Activated CD4-positive, alpha-beta T cell treated with anti-CD3 and anti-CD28 coated beads for 48 hours (primary cell): ENCODE data around the gene TRIM24.
A peak's percentile ranks its signal among the peaks of the same experiment; 100 is the strongest.
"Not testable (repeated sequence)": the region's sequence is repeated elsewhere in the genome, so short reads cannot be mapped to it uniquely, and the experiment has no call there.

Experiments
- DNase-seq: peaks from one replicate; pipeline ENCODE4 v3.0.0-alpha.2; 2020

Gene TRIM24

DNA sequence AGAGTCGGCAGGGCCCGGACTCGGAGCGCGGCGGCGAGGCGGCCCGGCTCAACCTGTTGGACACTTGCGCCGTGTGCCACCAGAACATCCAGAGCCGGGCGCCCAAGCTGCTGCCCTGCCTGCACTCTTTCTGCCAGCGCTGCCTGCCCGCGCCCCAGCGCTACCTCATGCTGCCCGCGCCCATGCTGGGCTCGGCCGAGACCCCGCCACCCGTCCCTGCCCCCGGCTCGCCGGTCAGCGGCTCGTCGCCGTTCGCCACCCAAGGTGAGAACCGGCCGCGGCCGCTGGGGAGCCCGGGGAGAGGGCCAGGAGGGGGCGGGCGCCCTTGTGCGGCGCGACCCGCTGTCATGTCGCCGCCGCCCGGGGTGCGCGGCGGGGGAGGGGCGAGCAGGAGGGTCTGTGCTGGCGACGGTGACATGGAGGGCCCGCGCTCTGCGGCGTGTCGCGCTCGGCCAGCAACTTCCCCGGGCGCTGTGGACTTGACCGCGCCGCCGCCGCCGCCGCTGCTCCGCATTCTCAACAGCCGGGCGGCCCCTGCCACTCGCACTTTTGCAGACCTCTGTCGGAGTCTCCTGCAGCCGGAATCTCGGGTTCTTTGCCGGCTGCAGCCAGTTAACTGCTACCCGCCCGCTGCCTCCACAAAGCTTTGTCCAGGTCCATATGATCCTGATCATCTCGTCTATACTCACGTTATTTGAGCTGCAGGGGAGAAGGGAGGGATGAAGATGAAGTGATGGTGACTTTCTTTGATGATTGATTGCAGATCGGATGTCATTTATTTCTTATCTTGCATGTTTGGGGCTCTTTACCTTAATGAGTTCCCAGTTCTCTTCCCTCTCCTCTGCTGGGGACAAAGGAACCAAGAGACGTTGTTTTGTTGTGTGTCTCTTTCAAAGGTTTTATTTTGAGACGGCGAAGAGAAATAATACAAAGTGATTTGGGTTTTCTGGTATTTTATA, 869 bp downstream of the TRIM24 start:
- DNase-seq = peak; percentile 65

DNA sequence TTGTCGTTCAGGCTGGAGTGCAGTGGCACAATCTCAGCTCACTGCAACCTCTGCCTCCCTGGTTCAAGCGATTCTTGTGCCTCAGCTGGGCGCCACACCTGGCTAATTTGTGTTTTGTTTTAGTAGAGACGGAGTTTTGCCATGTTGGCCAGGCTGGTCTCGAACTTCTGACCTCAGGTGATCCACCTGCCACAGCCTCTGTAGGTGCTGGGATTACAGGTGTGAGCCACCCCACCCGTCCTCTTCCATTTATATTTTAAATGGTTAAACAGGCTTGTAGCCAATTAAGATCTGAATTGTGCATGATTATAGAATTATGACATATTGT, 3.2 kb downstream of the TRIM24 start:
- DNase-seq = not testable (repeated sequence)

DNA sequence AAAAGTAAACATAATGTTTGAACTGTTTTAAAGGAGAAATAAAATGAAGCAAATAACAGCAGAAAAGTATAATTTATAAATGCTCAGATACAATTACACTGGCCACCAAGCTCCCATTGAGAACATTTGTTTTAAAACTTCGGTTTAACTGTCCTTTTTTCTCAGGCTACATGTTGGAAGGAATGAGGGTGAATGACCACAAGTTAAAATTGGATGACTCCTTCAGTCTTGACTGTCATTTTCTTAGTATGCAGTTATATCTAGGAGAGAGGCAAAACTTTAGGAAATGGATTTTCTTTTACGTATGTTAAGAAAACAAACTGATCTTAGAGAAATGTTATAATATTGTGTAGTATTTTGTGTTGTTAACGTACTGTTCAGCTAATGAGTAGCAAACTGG, 5.0 kb downstream of the TRIM24 start:
- no peak for DNase-seq

DNA sequence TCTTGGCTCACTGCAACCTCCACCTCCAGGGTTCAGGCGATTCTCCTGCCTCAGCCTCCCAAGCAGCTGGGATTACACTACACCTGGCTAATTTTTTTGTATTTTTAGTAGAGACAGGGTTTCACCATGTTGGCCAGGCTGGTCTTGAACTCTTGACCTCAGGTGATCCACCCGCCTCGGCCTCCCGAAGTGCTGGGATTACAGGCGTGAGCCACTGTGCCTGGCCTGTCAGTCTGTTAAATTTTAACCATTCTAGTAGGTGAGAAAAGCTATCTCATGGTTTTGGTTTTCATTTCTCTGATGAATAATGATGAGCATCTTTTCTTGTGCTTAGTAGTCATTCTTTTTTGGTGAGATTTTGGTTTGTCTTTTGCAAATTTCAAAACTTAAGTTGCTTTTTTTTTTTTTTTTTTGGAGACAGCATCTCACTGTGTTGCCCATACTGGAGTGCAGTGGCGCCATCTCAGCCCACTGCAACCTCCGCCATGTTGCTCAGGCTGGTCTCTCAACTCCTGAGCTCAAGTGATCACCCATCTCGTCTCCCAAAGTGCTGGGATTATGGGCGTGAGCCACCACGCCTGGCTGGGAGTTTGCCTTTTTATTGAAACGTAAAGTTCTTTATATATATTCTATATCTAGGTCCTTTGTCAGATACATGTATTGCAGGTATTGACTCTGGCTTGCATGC, 6.2 kb downstream of the TRIM24 start:
- DNase-seq = not testable (repeated sequence)

DNA sequence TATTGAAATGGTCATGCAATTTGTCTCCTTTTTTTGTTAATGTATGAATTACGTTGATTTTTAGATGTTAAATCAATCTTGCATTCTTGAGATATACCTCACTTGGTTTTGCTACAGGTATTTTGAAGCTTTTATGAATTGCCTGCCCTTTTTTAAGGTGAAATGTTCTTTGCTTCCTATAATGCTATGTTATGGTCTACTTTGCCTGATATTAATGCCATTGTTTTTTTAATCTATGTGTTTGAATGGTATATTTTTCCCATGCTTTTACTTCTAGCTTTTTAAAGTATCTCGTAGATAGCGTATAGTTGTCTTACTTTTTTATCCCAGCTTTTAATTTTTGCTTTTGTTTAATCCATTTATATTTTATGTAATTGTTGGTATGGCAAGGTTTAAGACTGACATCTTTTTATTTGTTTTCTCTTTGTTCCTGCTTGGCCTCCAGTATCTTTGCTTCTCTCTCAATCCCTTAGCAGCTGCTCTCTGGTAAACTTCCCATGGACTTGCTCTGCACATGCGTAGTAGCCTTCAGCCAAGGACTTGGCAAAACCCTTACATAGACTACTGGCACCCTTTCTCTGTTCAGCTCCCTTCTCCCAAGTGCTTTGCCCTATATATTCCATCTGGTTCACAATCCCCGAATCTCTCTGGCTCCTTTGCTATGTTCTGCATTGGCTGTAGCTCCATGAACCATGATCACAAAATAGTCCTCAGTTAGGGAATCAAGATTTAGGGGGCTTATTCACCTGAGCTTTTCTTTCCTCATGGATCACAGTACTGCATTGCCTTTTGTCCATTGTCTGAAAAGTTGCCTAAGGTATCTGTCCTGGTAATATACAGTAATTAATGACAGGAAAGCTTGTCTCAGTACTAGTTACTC, 8.4 kb downstream of the TRIM24 start:
- DNase-seq = no peak

DNA sequence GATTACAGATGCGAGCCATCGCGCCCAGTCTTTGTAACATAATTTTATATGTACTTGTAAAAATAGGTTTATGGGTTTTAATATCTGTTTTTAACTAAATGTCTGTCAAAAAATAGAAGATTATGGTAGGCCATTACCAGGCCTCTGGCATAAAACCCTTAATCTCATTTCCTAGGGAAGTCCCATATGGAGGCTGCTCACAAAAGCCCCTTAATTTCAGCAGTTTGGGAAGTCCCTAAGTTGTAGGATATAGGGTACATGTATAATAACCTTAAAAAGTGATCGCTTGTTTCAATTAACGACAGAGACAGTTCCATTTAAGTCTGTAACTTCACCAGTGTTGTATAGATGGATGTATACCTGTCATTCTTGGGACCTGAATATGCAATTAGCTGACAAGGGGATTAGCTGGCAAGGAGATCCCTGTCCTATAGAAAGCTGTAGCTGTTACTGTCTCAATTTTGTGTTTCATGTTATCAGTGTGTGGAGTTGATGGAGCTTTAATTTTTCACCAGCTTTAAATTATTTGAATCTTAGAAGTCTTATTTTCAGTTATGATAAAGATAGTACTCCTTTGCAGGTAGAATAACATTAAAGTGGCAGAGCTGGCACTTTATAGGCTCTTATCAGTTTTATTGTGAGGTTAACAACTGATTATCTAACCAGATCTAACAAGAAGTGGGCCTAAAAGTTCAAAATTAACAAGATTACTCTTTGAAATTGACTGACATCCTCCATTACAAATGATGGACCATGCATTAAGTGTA, 10.5 kb downstream of the TRIM24 start:
- no peak for DNase-seq

DNA sequence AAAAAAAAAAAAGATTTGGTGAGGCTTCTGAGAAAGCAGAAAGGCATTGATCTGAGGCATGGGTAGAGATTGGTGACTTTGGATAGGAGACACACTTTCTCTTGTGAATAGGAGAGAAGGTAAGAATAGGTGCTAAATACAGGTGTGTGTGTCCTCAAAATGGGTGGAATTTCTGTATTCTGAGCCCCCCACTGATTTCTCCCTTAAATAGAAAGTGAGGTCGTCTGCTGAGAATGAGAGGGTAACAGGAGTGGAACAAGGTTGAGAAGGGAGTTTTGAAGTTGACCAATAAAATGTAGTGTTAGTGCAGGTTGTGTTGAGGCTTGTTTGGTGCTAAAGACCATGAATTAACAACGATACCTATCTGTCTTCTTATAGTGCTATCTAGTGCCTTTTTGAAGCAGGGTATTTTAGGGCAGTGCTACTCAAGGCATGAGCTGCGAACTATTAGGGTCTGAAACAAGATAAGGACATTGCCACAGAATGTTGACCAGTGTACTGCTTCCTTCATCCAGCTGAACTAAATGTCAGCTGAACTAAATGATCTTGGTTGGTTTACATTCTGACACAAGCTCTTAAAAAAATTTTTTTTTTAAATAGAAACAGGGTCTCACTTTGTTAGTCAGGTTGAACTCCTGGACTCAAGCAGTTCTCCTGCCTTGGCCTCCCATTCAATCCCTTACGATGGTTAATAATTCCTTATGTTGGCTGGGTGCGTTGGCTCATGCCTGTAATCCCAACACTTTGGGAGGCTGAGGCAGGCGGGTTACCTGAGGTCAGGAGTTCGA, 12.4 kb downstream of the TRIM24 start:
- no peak for DNase-seq

DNA sequence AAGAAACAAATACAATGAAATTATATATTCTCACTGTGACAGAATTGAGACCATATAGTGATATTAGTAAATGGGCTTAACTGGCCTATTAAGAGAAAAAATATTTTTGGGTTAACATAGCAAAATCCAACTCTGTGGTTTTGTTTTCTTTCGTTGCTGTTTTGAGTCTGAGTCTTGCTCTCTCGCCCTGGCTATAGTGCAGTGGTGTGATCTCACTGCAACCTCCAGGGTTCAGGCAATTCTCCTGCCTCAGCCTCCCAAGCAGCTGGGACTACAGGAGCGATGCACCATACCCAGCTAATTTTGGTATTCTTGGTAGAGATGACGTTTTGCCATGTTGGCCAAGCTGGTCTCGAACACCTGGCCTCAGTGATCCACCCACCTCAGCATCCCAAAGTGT, 15.3 kb downstream of the TRIM24 start:
- DNase-seq = no peak

DNA sequence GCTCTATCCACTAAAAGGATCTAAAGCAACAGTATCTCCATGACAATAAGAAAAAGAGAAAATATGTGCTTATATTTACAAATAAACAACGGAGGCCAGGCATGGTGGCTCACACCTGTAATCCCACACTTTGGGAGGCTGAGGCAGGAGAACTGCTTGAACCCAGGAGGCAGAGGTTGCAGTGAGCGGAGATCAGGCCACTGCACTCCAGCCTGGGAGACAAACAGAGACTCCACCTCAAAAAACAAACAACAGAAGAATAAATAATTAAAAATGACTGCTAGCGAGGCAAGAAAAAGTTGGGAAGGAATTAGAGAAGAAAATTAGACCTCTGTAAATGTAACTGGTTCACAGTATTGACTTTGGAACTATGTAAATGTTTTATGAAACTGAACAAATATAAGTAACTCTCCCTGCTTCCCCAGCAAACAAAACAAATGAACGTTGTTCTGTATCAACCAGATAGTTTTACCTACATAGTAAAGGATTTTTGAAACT, 17.1 kb downstream of the TRIM24 start:
- no peak for DNase-seq

DNA sequence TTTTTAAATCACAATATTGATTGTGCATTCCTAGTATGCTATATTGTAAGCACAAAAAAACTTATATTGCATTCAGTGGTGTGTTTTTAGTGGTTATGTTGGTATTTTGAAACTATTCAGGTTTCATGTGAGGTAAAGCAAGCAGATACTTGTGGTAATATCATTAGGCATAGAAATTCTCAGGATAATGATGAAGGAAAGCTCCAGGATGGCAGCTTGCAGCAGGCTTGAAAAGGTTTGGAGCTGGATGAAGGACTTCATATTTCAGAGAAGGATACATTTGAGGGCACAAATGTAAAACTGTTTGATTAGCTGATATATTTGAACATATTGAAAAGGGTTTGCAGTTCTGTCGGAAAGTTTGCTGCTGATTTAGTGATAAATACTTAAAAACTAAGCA, 17.5 kb downstream of the TRIM24 start:
- DNase-seq = no peak

DNA sequence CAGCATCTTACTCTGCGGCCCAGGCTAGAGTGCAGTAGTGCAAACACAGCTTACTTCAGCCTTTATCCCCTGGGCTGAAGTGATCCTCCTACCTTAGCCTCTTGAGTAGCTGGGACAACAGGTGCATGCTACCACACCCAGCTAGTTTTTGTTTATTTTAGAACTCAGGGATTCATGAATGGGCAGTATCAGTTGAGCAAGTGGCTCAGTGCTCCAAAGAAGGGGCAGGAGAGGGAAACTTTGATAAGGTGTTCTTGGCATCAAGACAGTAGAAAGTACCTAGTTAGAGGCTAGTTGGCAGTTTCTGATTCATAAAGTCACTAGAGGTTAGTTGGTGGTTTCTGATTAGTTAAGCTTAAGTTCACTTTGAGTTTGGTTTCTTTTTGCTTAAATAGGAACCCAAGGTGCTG, 18.4 kb downstream of the TRIM24 start:
- DNase-seq = no peak

DNA sequence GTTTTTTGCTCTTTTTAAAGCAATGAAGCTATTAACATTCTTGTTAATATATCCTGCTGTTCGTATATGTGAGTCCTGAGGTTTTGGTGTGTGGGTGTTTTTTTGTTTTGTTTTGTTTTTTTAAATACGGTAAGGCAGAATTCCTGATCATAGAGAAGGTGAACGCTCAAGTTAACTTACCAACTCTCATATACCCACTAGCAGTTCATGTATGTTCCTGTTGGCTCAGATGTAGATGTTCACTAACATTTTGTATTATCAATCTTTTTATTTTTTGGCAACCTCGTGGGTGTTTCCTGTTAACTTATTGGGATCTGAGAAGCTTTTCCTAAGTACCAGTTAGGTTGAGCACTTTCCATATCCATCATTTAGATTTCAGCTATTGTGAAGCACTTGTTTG, 20.5 kb downstream of the TRIM24 start:
- DNase-seq = no peak

DNA sequence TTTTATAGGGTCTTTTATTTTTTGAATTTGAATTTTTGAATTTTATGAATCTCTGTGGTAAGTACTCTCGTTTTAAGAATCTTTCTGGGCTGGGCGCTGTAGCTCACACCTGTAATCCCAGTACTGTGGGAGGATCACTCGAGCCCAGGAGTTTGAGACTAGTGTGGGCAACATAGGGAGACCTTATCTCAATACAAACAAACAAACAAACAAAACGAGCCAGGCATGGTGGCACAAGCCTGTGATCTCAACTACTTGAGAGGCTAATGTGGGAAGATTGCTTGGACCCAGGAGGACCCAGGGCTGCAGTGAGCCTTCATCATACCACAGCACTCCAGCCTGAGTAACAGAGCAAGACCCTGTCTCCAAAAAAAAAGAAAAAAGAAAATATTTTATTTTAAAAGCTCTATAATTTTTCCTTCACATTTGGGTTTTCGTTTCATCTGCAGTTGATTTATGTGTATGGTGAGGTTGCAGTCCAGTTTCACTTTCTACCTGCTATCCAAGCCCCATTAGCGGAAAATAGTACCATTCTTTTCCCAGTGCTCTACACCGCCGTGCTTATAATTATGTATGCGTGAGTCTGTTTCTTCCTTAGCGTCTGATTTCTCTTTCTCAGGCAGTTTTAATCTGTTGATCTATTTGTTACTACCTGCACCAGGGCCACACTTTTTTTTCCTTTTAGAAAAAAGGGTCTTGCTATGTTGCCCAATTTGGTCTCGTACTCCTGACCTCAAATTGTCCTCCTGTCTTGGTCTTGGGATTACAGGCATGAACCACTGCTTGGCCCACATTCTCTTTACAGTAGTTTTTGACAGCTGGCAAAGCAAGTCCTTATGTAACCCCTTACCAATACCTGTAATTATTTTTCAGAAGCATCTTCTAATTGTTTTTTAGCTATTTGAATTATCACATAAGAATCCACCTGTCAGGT, 21.7 kb downstream of the TRIM24 start:
- DNase-seq = no peak

DNA sequence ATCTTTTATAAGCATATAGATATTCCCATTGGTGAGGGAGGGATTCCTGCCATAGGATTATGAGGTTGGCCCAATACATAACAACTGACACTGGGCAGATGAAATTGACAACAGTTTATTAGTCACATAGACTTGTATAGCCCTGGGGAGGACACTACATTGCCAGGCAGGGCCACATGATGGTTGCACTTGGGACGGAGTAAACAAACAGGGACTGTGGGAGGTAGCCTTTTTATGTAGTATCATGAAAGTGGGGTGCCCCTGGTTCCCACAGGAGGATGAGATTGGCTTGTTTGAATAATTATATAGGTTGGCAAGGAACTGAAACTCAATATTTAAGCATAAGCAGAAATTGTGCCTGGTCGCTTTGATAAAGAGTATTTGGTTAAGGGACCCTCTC, 23.5 kb downstream of the TRIM24 start:
- DNase-seq = no peak

DNA sequence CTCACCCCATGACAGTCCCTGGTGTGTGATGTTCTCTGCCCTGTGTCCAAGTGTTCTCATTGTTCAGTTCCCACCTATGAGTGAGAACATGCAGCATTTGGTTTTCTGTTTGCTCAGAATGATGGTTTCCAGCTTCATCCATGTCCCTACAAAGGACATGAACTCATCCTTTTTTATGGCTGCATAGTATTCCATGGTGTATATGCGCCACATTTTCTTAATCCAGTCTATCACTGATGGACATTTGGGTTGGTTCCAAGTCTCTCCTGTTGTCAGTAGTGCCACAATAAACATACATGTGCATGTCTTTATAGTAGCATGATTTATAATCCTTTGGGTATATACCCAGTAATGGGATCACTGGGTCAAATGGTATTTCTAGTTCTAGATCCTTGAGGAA, 25.4 kb downstream of the TRIM24 start:
- DNase-seq = not testable (repeated sequence)

DNA sequence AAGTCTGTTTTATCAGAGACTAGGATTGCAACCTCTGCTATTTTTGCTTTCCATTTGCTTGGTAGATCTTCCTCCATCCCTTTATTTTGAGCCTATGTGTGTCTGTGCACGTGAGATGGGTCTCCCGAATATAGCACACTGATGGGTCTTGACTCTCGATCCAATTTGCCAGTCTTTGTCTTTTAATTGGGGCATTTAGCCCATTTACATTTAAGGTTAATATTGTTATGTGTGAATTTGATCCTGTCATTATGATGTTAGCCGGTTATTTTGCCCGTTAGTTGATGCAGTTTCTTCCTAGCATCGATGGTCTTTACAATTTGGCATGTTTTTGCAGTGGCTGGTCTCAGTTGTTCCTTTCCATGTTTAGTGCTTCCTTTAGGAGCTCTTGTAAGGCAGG, 29.1 kb downstream of the TRIM24 start:
- DNase-seq = not testable (repeated sequence)

DNA sequence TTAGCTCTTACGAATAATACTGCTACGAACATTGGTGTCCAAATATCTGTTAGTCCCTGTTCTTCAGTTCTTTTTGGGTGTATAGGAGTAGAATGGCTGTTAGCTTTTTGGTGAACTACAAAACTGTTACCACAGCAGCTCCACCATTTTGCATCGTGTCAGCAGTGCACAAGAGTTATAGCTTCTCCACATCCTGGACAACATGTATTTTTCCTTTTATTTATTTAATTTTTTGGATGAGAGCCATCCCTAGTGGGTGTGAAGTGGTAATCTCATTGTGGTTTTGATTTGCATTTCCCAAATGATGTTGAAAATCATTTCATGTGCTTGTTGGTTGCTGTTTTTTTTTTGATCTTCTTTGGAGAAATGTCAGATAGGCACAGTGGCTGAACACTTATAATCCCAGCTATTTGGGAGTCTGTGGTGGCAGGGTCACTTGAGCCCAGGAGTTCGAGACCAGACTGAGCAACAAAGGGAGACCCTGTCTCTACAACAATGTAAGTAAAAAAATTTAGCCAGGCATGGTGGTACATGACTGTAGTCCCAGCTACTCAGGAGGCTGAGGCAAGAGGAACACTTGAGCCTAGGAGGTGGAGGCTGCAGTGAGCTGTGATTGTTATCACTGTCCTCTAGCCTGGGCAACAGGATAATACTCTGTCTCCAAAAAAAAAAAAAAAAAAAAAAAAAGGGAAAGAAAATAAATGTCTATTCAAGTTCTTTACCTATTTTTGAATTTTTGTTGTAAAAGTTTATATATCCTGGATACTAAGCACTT, 31.7 kb downstream of the TRIM24 start:
- no peak for DNase-seq

DNA sequence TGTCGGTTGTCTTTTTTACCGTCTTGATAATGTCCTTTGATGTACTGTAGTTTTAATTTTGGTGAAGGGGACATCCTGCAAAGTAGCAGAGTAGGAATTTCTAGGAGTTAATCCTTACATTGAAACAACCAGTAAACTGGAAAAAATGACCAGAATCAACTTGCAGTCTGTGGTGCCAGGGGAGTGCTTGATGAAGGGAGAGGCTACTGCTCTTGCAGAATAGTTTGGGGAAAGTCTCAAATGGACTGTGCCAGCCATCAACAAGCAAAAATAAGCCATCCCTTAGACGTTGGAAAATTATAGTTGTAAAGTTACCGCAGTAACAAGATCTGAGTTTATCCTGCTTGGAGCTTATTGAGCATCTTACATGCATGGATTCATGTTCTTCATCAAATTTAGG, 32.4 kb downstream of the TRIM24 start:
- no peak for DNase-seq

DNA sequence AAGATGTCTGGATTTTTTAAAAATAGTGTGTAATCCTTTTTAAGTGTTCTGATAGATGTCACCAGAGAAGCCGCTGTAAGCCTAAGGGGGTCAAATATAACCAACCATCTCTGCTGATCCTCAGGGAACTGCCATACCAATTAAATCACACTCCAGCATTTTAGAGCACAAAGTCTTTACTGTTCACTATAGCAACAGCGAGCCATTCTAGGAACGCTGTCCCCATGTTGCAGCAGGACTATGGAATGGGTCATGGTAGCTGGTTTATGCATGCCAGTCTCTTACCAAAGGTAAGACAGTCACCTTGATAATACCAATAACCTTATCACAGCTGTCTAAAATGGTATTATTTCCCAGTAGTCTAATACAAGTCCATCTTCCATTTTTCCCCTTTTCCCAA, 33.5 kb downstream of the TRIM24 start:
- no peak for DNase-seq

DNA sequence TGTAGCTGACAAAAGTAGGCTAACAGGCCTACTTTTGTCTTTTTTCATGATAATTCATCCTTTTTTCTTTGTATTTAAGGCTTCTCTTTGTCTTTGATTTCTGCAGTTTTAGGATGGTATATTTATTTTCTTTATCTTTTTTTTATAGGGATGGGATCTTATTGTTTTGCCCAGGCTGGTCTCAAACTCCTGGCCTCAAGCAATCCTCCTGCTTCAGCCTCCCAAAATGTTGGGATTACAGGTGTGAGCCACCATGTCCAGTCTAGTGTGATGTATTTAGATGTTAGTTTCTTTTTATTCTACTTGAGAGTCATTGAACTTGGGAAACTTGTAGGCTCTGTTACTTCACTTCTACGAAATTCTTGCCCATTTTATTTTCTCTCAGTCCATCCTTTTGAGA, 35.4 kb downstream of the TRIM24 start:
- DNase-seq = no peak
